Esophagus muscularis mucosa (tissue), 3 donors: ENCODE results near the gene MBNL1.

Source experiments
- CTCF ChIP-seq, 3 experiments: fragments of 200-600 bp in 2 of 3; fragments of 450-650 bp in 1 of 3; sonication (generic) in 2 of 3; IDR thresholded peaks; one replicate each; pipeline ENCODE4 v1.5.1; 2017 to 2019; ENCODE audit warnings: antibody characterized with exemption in 3 of 3, mild to moderate bottlenecking in 2 of 3, moderate library complexity in 1 of 3
- POLR2A ChIP-seq: fragments of 450-650 bp; IDR thresholded peaks from one replicate; pipeline ENCODE4 v1.6.1; 2017; ENCODE audit warnings: antibody characterized with exemption, moderate library complexity, mild to moderate bottlenecking, low read depth

GRCh38 chr3:152287898-152288576 is 19.3 kb downstream of the MBNL1 start:
- no peak for TF ChIP-seq CTCF (IDR thresholded peaks at IDR 0.05)
- TF ChIP-seq POLR2A: no peak
